ENCODE results near the gene SOS1.

The SOS1 gene

GRCh38 chr2:39022642-39023235 is 98.1 kb downstream of the SOS1 start:
- DNase-seq = no peak
- Histone ChIP-seq H3K4me3 (ENCODE audit: low read depth, low read length) (no peak overlapping the region), H3K9me3 (no peaks in the 10 kb centered on the region), H3K36me3 (peaks cover 7% of the 10 kb centered on the region), H3K27me3 (no peaks in the 10 kb centered on the region), H3K4me1 (no peaks in the 10 kb centered on the region)
- TF ChIP-seq CTCF (IDR thresholded peaks at IDR 0.05; ENCODE audit: low read depth, low read length) = no peak

- no peak for TF ChIP-seq CTCF (IDR thresholded peaks at IDR 0.05; ENCODE audit: low read depth, low read length)
- no peak overlapping the region for H3K4me3 ChIP-seq (ENCODE audit: low read depth, low read length)
- DNase-seq = no peak
- no peaks in the 10 kb centered on the region for H3K27me3 ChIP-seq
- no peaks in the 10 kb centered on the region for H3K9me3 ChIP-seq
- H3K36me3 ChIP-seq = peaks cover 7% of the 10 kb centered on the region
- no peaks in the 10 kb centered on the region for H3K4me1 ChIP-seq
These were observed 100.5 kb downstream of the SOS1 start for GRCh38 chr2:39020383-39020782.

GRCh38 chr2:39018638-39019037 is 102.2 kb downstream of the SOS1 start:
- Histone ChIP-seq H3K4me1 (no peaks in the 10 kb centered on the region), H3K27me3 (no peaks in the 10 kb centered on the region), H3K4me3 (ENCODE audit: low read depth, low read length) (no peak overlapping the region), H3K36me3 (peaks cover 7% of the 10 kb centered on the region), H3K9me3 (no peaks in the 10 kb centered on the region)
- no peak for DNase-seq
- TF ChIP-seq CTCF (IDR thresholded peaks at IDR 0.05; ENCODE audit: low read depth, low read length) = no peak

GRCh38 chr2:39017334-39017733 is 103.5 kb downstream of the SOS1 start:
- H3K4me3 ChIP-seq (ENCODE audit: low read depth, low read length) = no peak overlapping the region
- DNase-seq = no peak
- no peaks in the 10 kb centered on the region for H3K4me1 ChIP-seq
- peaks cover under 1% of the 10 kb centered on the region for H3K36me3 ChIP-seq
- no peak for TF ChIP-seq CTCF (IDR thresholded peaks at IDR 0.05; ENCODE audit: low read depth, low read length)
- no peaks in the 10 kb centered on the region for H3K9me3 ChIP-seq
- no peaks in the 10 kb centered on the region for H3K27me3 ChIP-seq

- H3K4me1 ChIP-seq = no peaks in the 10 kb centered on the region
- no peaks in the 10 kb centered on the region for H3K9me3 ChIP-seq
- no peaks in the 10 kb centered on the region; the same call in 1 of the 2 replicates for H3K36me3 ChIP-seq
- no peak overlapping the region for H3K4me3 ChIP-seq (ENCODE audit: low read depth, low read length)
- no peaks in the 10 kb centered on the region for H3K27me3 ChIP-seq
- TF ChIP-seq CTCF (IDR thresholded peaks at IDR 0.05; ENCODE audit: low read depth, low read length) = no peak
- DNase-seq = no peak
These were observed 105.4 kb downstream of the SOS1 start for GRCh38 chr2:39015424-39015823.

GRCh38 chr2:39013871-39014270 is 107.0 kb downstream of the SOS1 start:
- no peaks in the 10 kb centered on the region for H3K27me3 ChIP-seq
- DNase-seq = no peak
- no peak for TF ChIP-seq CTCF (IDR thresholded peaks at IDR 0.05; ENCODE audit: low read depth, low read length)
- H3K4me3 ChIP-seq (ENCODE audit: low read depth, low read length) = no peak overlapping the region
- no peaks in the 10 kb centered on the region for H3K9me3 ChIP-seq
- H3K36me3 ChIP-seq = no peaks in the 10 kb centered on the region; the same call in 1 of the 2 replicates
- H3K4me1 ChIP-seq = no peaks in the 10 kb centered on the region

All from BE2C (cell line).